Measurements from ENCODE around the gene PLEKHM2. TPM values are rescaled to one million over a fixed set of nuclear protein-coding genes. Genes with fewer than 3 reads are reported as not detected.

The PLEKHM2 gene
- total and polyA plus RNA-seq, 2 of the 4 experiments (the other 2 are of a cell fraction) = 24.7 to 48.0 TPM

- H4K91ac ChIP-seq (ENCODE audit: insufficient read depth, low read depth, low read length) = no peak overlapping the region
- H3K36me3 ChIP-seq (ENCODE audit: control insufficient read depth, insufficient read depth, low read length) = peaks cover 1% of the 10 kb centered on the region; the same call in 1 of the 2 replicates
- TF ChIP-seq MXI1 (IDR thresholded peaks at IDR 0.05; ENCODE audit: borderline replicate concordance, low read depth, low read length) (no peak), SMC3 (IDR thresholded peaks at IDR 0.05; ENCODE audit: low read depth, low read length) (no peak), RCOR1 (IDR thresholded peaks at IDR 0.05; ENCODE audit: insufficient replicate concordance, low read length) (no peak), POLR2A (IDR thresholded peaks at IDR 0.05; ENCODE audit: low read depth, low read length) (no peak), MAZ (IDR thresholded peaks at IDR 0.05; ENCODE audit: borderline replicate concordance, low read depth, low read length) (no peak), RFX5 (IDR thresholded peaks at IDR 0.05; ENCODE audit: low read depth, low read length) (no peak), USF2 (IDR thresholded peaks at IDR 0.05; ENCODE audit: low read depth, low read length) (no peak), CHD1 (IDR thresholded peaks at IDR 0.05; ENCODE audit: low read depth, low read length) (no peak), MAFK (IDR thresholded peaks at IDR 0.05; ENCODE audit: low read depth, low read length) (no peak)
- TF ChIP-seq, protein P1, sequence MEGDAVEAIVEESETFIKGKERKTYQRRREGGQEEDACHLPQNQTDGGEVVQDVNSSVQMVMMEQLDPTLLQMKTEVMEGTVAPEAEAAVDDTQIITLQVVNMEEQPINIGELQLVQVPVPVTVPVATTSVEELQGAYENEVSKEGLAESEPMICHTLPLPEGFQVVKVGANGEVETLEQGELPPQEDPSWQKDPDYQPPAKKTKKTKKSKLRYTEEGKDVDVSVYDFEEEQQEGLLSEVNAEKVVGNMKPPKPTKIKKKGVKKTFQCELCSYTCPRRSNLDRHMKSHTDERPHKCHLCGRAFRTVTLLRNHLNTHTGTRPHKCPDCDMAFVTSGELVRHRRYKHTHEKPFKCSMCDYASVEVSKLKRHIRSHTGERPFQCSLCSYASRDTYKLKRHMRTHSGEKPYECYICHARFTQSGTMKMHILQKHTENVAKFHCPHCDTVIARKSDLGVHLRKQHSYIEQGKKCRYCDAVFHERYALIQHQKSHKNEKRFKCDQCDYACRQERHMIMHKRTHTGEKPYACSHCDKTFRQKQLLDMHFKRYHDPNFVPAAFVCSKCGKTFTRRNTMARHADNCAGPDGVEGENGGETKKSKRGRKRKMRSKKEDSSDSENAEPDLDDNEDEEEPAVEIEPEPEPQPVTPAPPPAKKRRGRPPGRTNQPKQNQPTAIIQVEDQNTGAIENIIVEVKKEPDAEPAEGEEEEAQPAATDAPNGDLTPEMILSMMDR (conservative IDR thresholded peaks at IDR 0.05; ENCODE audit: low read depth, low read length) = no peak
- peaks cover 14% of the 10 kb centered on the region for H3K9me1 ChIP-seq (ENCODE audit: insufficient read depth, low read length)
- H2BK20ac ChIP-seq (ENCODE audit: low read depth, low read length) = no peak overlapping the region
- no peak overlapping the region for H4K8ac ChIP-seq (ENCODE audit: low read depth in 2 of 2, low read length in 2 of 2)
- H3K4me1 ChIP-seq (ENCODE audit: control insufficient read depth, insufficient read depth, low read length) = peaks cover 15% of the 10 kb centered on the region; the same call in 1 of the 2 replicates
- intact Hi-C loops (cut with micrococcal nuclease) (loop anchor here (5.0 kb wide), 2 partner anchors 83 to 103 kb away; partner anchors contain the start of gene DDI2), dilution Hi-C loops (cut with HindIII; ENCODE audit: low sequenced_read_pairs, unreplicated experiment) (no loop called here), in situ Hi-C loops (cut with MboI; ENCODE audit: low sequenced_read_pairs) (no loop called here)
- H3K56ac ChIP-seq (ENCODE audit: extremely low read depth, insufficient read depth, low read length) = no peak overlapping the region
- no peak overlapping the region for H3K4me3 ChIP-seq (ENCODE audit: insufficient read depth, low read depth, low read length)
- no peak overlapping the region for H2AFZ ChIP-seq (replicated peaks; ENCODE audit: low read length, poor library complexity)
- H3K4ac ChIP-seq (ENCODE audit: low read depth, low read length) = no peak overlapping the region
- H3K27ac ChIP-seq (ENCODE audit: insufficient read depth, low read length) = no peak overlapping the region
- H2BK5ac ChIP-seq (ENCODE audit: low read depth, low read length, poor library complexity, severe bottlenecking) = no peak overlapping the region
- ChIA-PET POLR2A (ENCODE audit: unreplicated experiment) (no interaction called here), CTCF (no interaction called here)
- no peak overlapping the region for H2AK9ac ChIP-seq (replicated peaks; ENCODE audit: low read depth, low read length, poor library complexity)
- no peaks in the 10 kb centered on the region for H3K9me3 ChIP-seq (ENCODE audit: control insufficient read depth, insufficient read depth, low read length)
- H2BK120ac ChIP-seq (ENCODE audit: low read depth, low read length) = no peak overlapping the region
- H3K9ac ChIP-seq (ENCODE audit: low read depth, low read length) = no peak overlapping the region
- WGBS, 2 experiments (ENCODE audit: extremely low coverage in 2 of 2, insufficient read length in 1 of 2) = no CpG with 5 or more reads among the region's 6 CpGs
- no peaks in the 10 kb centered on the region for H3K27me3 ChIP-seq (ENCODE audit: control insufficient read depth, insufficient read depth, low read length)
- DNase-seq (peak; percentile 34), ATAC-seq (ENCODE audit: low read depth) (no peak)
- H3K14ac ChIP-seq (replicated peaks; ENCODE audit: low read depth, low read length) = no peak overlapping the region
- no peak overlapping the region for H2BK15ac ChIP-seq (ENCODE audit: low read depth, low read length)
- BruUV-seq (replicated peaks) = no TSS peak
- H3K23ac ChIP-seq (ENCODE audit: low read depth, low read length) = no peak overlapping the region
- no peak overlapping the region for H3K4me2 ChIP-seq (ENCODE audit: low read depth, low read length)
- H2AK5ac ChIP-seq (ENCODE audit: low read depth, low read length) = no peak overlapping the region
- peaks cover 34% of the 10 kb centered on the region for H4K20me1 ChIP-seq (ENCODE audit: insufficient read depth, low read length)
- peaks cover 43 to 75% of the 10 kb centered on the region in 2 experiments for H3K79me1 ChIP-seq (ENCODE audit: low read depth in 1 of 2, low read length in 2 of 2)
- H3K18ac ChIP-seq (ENCODE audit: low read depth, low read length) = no peak overlapping the region
- no peak overlapping the region for H4K5ac ChIP-seq (ENCODE audit: low read depth, low read length)
Measured at GRCh38 chr1:15700508-15700907, 16.4 kb downstream of the PLEKHM2 start.

Data from IMR-90 (cell line).